ENCODE data around the gene CREM. TPM values are rescaled to one million over a fixed set of nuclear protein-coding genes. Genes with fewer than 3 reads are reported as not detected.

The CREM gene
- total and polyA plus RNA-seq, 2 experiments from 2014 or later = 40.9 to 43.8 TPM

GRCh38 chr10:35213699-35214098 is 87.1 kb downstream of the CREM start:
- H3K36me3 ChIP-seq (ENCODE audit: insufficient read depth) = no peaks in the 10 kb centered on the region
- H3K4me1 ChIP-seq (ENCODE audit: insufficient read depth) = peaks cover 38% of the 10 kb centered on the region
- H4K20me1 ChIP-seq (replicated peaks; ENCODE audit: insufficient read depth) = no peaks in the 10 kb centered on the region
- Mint-ChIP-seq H3K9me3 (no peaks in the 10 kb centered on the region), H3K27me3 (ENCODE audit: insufficient read depth, low read depth, poor library complexity) (peaks cover 8% of the 10 kb centered on the region), H3K4me3 (no peak overlapping the region), H3K36me3 (ENCODE audit: low read depth) (no peaks in the 10 kb centered on the region), H3K4me1 (peaks cover 44% of the 10 kb centered on the region), H3K27ac (no peak overlapping the region)
- no peaks in the 10 kb centered on the region for H3K79me2 ChIP-seq (replicated peaks; ENCODE audit: insufficient read depth)
- H3K27ac ChIP-seq (ENCODE audit: low read depth) = no peak overlapping the region
- no peak overlapping the region for H2AFZ ChIP-seq
- H3K4me3 ChIP-seq = no peak overlapping the region
- no peak overlapping the region for H3K4me2 ChIP-seq
- DNase-seq (ENCODE audit: low spot score) (no peak), ATAC-seq (no peak)
- H3F3A ChIP-seq (replicated peaks; ENCODE audit: low read depth) = no peaks in the 10 kb centered on the region
- TF ChIP-seq, protein P1, sequence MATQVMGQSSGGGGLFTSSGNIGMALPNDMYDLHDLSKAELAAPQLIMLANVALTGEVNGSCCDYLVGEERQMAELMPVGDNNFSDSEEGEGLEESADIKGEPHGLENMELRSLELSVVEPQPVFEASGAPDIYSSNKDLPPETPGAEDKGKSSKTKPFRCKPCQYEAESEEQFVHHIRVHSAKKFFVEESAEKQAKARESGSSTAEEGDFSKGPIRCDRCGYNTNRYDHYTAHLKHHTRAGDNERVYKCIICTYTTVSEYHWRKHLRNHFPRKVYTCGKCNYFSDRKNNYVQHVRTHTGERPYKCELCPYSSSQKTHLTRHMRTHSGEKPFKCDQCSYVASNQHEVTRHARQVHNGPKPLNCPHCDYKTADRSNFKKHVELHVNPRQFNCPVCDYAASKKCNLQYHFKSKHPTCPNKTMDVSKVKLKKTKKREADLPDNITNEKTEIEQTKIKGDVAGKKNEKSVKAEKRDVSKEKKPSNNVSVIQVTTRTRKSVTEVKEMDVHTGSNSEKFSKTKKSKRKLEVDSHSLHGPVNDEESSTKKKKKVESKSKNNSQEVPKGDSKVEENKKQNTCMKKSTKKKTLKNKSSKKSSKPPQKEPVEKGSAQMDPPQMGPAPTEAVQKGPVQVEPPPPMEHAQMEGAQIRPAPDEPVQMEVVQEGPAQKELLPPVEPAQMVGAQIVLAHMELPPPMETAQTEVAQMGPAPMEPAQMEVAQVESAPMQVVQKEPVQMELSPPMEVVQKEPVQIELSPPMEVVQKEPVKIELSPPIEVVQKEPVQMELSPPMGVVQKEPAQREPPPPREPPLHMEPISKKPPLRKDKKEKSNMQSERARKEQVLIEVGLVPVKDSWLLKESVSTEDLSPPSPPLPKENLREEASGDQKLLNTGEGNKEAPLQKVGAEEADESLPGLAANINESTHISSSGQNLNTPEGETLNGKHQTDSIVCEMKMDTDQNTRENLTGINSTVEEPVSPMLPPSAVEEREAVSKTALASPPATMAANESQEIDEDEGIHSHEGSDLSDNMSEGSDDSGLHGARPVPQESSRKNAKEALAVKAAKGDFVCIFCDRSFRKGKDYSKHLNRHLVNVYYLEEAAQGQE (IDR thresholded peaks at IDR 0.05; ENCODE audit: unreplicated experiment) = no peak
- no peak for TF ChIP-seq EZH2 (IDR thresholded peaks at IDR 0.05; ENCODE audit: low read depth, unreplicated experiment)
- TF ChIP-seq ZNF331 (CRISPR knock-in tag; IDR thresholded peaks at IDR 0.05; ENCODE audit: low read depth) = no peak
- no peak for TF ChIP-seq CREB1 (CRISPR knock-in tag; IDR thresholded peaks at IDR 0.05; ENCODE audit: low read depth)
- H3K9me2 ChIP-seq (ENCODE audit: insufficient read depth) = no peaks in the 10 kb centered on the region
- H3K27me3 ChIP-seq (ENCODE audit: insufficient read depth) = no peaks in the 10 kb centered on the region

DNA sequence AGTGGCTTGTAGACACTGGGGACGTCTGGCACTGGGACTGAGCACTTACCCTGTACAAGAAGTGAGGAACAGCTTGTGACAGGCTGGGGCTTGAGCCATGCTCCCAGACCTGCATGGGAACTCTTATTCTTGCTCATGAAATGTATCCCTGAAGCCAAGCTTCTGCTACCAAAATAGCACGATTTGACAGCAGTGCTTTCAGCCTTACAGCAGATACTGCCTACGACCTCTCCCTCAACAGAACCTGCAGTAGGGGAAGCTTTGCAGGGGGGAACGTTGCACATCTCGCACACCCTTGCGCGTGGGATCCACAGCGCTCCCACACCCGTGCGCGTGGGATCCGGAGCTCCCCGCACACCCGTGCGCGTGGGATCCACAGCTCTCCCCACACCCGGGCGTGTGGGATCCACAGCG is 88.0 kb downstream of the CREM start:
- Histone ChIP-seq H3K36me3 (ENCODE audit: insufficient read depth) (no peaks in the 10 kb centered on the region), H3K79me2 (replicated peaks; ENCODE audit: insufficient read depth) (no peaks in the 10 kb centered on the region), H4K20me1 (replicated peaks; ENCODE audit: insufficient read depth) (no peaks in the 10 kb centered on the region), H3K27me3 (ENCODE audit: insufficient read depth) (no peaks in the 10 kb centered on the region), H3K27ac (ENCODE audit: low read depth) (no peak overlapping the region; the same call in 1 of the 2 replicates), H2AFZ (no peak overlapping the region), H3K9me2 (ENCODE audit: insufficient read depth) (no peaks in the 10 kb centered on the region), H3K4me1 (ENCODE audit: insufficient read depth) (peaks cover 29% of the 10 kb centered on the region), H3F3A (replicated peaks; ENCODE audit: low read depth) (no peaks in the 10 kb centered on the region), H3K4me3 (no peak overlapping the region), H3K4me2 (no peak overlapping the region)
- H3K27ac Mint-ChIP-seq = no peak overlapping the region
- TF ChIP-seq ZNF331 (CRISPR knock-in tag; IDR thresholded peaks at IDR 0.05; ENCODE audit: low read depth) = no peak
- peaks cover 35% of the 10 kb centered on the region for H3K4me1 Mint-ChIP-seq
- ATAC-seq (no peak), DNase-seq (ENCODE audit: low spot score) (no peak)
- H3K36me3 Mint-ChIP-seq (ENCODE audit: low read depth) = no peaks in the 10 kb centered on the region
- H3K4me3 Mint-ChIP-seq = no peak overlapping the region
- H3K27me3 Mint-ChIP-seq (ENCODE audit: insufficient read depth, low read depth, poor library complexity) = peaks cover 8% of the 10 kb centered on the region
- H3K9me3 Mint-ChIP-seq = no peaks in the 10 kb centered on the region

GRCh38 chr10:35215107-35215506 is 88.5 kb downstream of the CREM start:
- Mint-ChIP-seq H3K27me3 (ENCODE audit: insufficient read depth, low read depth, poor library complexity) (peaks cover 8% of the 10 kb centered on the region), H3K4me3 (no peak overlapping the region), H3K4me1 (peaks cover 30% of the 10 kb centered on the region), H3K36me3 (ENCODE audit: low read depth) (no peaks in the 10 kb centered on the region), H3K27ac (no peak overlapping the region), H3K9me3 (no peaks in the 10 kb centered on the region)
- no peak for DNase-seq (ENCODE audit: low spot score)
- Histone ChIP-seq H3K27me3 (ENCODE audit: insufficient read depth) (no peaks in the 10 kb centered on the region), H4K20me1 (replicated peaks; ENCODE audit: insufficient read depth) (no peaks in the 10 kb centered on the region), H2AFZ (no peak overlapping the region), H3K27ac (ENCODE audit: low read depth) (no peak overlapping the region), H3K9me2 (ENCODE audit: insufficient read depth) (no peaks in the 10 kb centered on the region), H3K4me3 (no peak overlapping the region), H3K4me2 (no peak overlapping the region), H3K36me3 (ENCODE audit: insufficient read depth) (no peaks in the 10 kb centered on the region), H3K79me2 (replicated peaks; ENCODE audit: insufficient read depth) (no peaks in the 10 kb centered on the region), H3K4me1 (ENCODE audit: insufficient read depth) (peaks cover 26% of the 10 kb centered on the region), H3F3A (replicated peaks; ENCODE audit: low read depth) (no peaks in the 10 kb centered on the region)
- TF ChIP-seq CREB1 (CRISPR knock-in tag; IDR thresholded peaks at IDR 0.05; ENCODE audit: low read depth) = no peak
- no peak for TF ChIP-seq JUNB (IDR thresholded peaks at IDR 0.05; ENCODE audit: unreplicated experiment)
- ATAC-seq = no peak

Measured in GM23338 (cell line).